ENCODE results near the gene TADA2B.

Gene TADA2B

DNA sequence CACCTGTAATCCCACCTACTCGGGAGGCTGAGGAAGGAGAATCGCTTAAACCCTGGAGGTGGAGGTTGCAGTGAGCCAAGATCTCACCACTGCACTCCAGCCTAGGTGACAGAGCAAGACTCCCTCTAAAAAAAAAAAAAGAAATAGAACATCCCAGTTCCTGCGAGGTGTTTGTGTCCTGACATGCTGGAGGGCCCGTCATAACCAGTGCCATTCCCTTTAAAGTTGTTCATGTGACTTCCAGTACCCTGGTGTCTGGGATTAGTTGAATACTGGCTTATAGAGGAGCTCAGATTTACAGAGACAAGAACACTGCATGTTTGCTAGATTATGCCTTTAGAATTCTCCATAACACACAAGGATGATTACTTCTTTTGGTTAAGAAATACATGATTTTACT is 37.6 kb upstream of the TADA2B start:
- H3K9me2 ChIP-seq (replicated peaks; ENCODE audit: low read depth, low read length): no peaks in the 10 kb centered on the region
- peaks cover 81% of the 10 kb centered on the region for H3K36me3 ChIP-seq (ENCODE audit: insufficient read depth, low read length)
- no peaks in the 10 kb centered on the region for H3F3A ChIP-seq (ENCODE audit: low read depth)
- H3K4me1 ChIP-seq (ENCODE audit: insufficient read depth, low read length, poor library complexity, severe bottlenecking): no peaks in the 10 kb centered on the region
- H3K9ac ChIP-seq (ENCODE audit: low read depth, low read length, poor library complexity, severe bottlenecking): no peak overlapping the region
- H3K4me3 ChIP-seq (ENCODE audit: low read length, poor library complexity, severe bottlenecking): no peak overlapping the region
- H3K9me3 ChIP-seq (ENCODE audit: insufficient read depth, low read depth, low read length): no peaks in the 10 kb centered on the region
- H3K4me2 ChIP-seq (ENCODE audit: low read depth, low read length, poor library complexity, severe bottlenecking): no peak overlapping the region
- TF ChIP-seq, protein P1, sequence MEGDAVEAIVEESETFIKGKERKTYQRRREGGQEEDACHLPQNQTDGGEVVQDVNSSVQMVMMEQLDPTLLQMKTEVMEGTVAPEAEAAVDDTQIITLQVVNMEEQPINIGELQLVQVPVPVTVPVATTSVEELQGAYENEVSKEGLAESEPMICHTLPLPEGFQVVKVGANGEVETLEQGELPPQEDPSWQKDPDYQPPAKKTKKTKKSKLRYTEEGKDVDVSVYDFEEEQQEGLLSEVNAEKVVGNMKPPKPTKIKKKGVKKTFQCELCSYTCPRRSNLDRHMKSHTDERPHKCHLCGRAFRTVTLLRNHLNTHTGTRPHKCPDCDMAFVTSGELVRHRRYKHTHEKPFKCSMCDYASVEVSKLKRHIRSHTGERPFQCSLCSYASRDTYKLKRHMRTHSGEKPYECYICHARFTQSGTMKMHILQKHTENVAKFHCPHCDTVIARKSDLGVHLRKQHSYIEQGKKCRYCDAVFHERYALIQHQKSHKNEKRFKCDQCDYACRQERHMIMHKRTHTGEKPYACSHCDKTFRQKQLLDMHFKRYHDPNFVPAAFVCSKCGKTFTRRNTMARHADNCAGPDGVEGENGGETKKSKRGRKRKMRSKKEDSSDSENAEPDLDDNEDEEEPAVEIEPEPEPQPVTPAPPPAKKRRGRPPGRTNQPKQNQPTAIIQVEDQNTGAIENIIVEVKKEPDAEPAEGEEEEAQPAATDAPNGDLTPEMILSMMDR (conservative IDR thresholded peaks at IDR 0.05; ENCODE audit: low read length): no peak
- no peak for TF ChIP-seq EZH2phosphoT487 (IDR thresholded peaks at IDR 0.05; ENCODE audit: borderline replicate concordance)
- no peak overlapping the region for H2AFZ ChIP-seq (ENCODE audit: low read length)
- H3K27me3 ChIP-seq (ENCODE audit: insufficient read depth, low read length, poor library complexity, severe bottlenecking): no peaks in the 10 kb centered on the region
- H3K79me2 ChIP-seq (ENCODE audit: insufficient read depth, low read length): no peaks in the 10 kb centered on the region
- no peaks in the 10 kb centered on the region for H4K20me1 ChIP-seq (ENCODE audit: insufficient read depth, low read length, poor library complexity, severe bottlenecking)

DNA sequence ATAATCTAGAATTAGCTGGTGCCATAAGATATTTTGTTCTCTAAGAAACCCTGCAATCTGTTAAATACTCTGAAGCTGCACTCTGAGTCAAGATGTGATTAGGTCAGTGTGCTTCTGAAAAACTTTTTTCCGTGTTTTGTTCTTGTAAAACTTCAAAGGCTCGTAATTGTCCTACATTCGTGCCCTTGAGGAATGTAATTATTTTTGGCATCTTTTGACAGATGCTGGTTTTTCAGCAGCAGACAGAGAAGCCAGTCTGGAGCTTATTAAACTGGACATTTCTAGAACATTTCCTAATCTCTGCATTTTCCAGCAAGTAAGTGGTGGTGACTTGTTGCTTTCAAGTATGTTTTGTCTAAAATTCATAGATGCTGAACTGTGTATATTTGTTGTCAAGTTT is 36.8 kb upstream of the TADA2B start:
- TF ChIP-seq, protein P1 (conservative IDR thresholded peaks at IDR 0.05; ENCODE audit: low read length): no peak
- no peak for TF ChIP-seq EZH2phosphoT487 (IDR thresholded peaks at IDR 0.05; ENCODE audit: borderline replicate concordance)
- no peaks in the 10 kb centered on the region for H3K9me3 ChIP-seq (ENCODE audit: insufficient read depth, low read depth, low read length)
- H4K20me1 ChIP-seq (ENCODE audit: insufficient read depth, low read length, poor library complexity, severe bottlenecking): no peaks in the 10 kb centered on the region
- no peaks in the 10 kb centered on the region for H3K4me1 ChIP-seq (ENCODE audit: insufficient read depth, low read length, poor library complexity, severe bottlenecking)
- H2AFZ ChIP-seq (ENCODE audit: low read length): no peak overlapping the region
- no peak overlapping the region for H3K4me2 ChIP-seq (ENCODE audit: low read depth, low read length, poor library complexity, severe bottlenecking)
- H3F3A ChIP-seq (ENCODE audit: low read depth): no peaks in the 10 kb centered on the region
- no peak overlapping the region for H3K4me3 ChIP-seq (ENCODE audit: low read length, poor library complexity, severe bottlenecking)
- H3K9me2 ChIP-seq (replicated peaks; ENCODE audit: low read depth, low read length): no peaks in the 10 kb centered on the region
- H3K9ac ChIP-seq (ENCODE audit: low read depth, low read length, poor library complexity, severe bottlenecking): no peak overlapping the region
- H3K27me3 ChIP-seq (ENCODE audit: insufficient read depth, low read length, poor library complexity, severe bottlenecking): no peaks in the 10 kb centered on the region
- H3K79me2 ChIP-seq (ENCODE audit: insufficient read depth, low read length): no peaks in the 10 kb centered on the region
- H3K36me3 ChIP-seq (ENCODE audit: insufficient read depth, low read length): peaks cover 80% of the 10 kb centered on the region

DNA sequence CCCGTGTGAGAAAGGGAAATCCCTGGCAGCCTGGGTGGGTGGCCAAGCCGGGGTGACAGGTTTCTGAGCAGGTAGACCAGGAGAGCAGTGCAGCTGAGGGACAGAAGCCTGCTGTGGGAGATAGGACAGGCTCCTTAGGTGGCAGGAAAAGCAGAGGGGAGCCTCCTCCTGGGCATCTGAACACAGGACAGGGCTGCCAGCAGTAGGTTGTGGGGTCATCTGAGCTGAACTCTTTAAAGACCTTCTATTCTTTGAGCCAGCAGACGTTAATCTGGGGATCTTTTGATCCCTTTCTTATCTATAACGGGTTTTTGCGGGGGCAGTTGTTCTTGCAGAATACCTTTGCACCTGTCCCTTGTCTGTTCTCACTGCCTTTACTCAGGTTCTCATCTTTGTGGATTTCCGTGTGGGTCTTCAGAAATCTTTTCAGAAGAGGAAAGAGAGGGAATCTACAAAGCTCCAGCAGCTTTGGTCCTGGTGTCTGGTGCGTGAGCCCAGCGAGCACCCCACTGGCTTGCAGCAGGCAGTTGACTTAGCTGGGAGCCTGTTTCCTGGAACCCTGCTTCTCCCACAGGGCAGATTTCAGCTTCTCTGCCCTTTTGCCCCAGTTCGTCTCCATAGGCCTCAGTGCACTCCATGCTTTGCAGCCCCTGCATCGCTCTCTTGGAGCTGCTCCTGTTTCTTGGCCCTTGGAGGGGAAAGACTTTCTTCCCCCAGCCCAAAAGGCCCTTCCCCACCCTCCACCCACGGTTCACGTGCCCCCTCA is 35.8 kb upstream of the TADA2B start:
- Histone ChIP-seq H3K79me2 (ENCODE audit: insufficient read depth, low read length) (no peaks in the 10 kb centered on the region), H3K4me3 (ENCODE audit: low read length, poor library complexity, severe bottlenecking) (no peak overlapping the region), H4K20me1 (ENCODE audit: insufficient read depth, low read length, poor library complexity, severe bottlenecking) (no peaks in the 10 kb centered on the region), H3F3A (ENCODE audit: low read depth) (no peaks in the 10 kb centered on the region), H2AFZ (ENCODE audit: low read length) (no peak overlapping the region), H3K4me2 (ENCODE audit: low read depth, low read length, poor library complexity, severe bottlenecking) (no peak overlapping the region), H3K9ac (ENCODE audit: low read depth, low read length, poor library complexity, severe bottlenecking) (no peak overlapping the region), H3K9me2 (replicated peaks; ENCODE audit: low read depth, low read length) (no peaks in the 10 kb centered on the region), H3K9me3 (ENCODE audit: insufficient read depth, low read depth, low read length) (no peaks in the 10 kb centered on the region), H3K4me1 (ENCODE audit: insufficient read depth, low read length, poor library complexity, severe bottlenecking) (no peaks in the 10 kb centered on the region), H3K36me3 (ENCODE audit: insufficient read depth, low read length) (peaks cover 72% of the 10 kb centered on the region), H3K27me3 (ENCODE audit: insufficient read depth, low read length, poor library complexity, severe bottlenecking) (no peaks in the 10 kb centered on the region)
- TF ChIP-seq EZH2phosphoT487 (IDR thresholded peaks at IDR 0.05; ENCODE audit: borderline replicate concordance): no peak
- TF ChIP-seq, protein P1 (conservative IDR thresholded peaks at IDR 0.05; ENCODE audit: low read length): no peak

All from Loucy (cell line).